HL-60 (cell line): Measurements from ENCODE around the gene COX6A1.

Experiments used
- DNase-seq, 2 experiments: peaks; one replicate each; pipeline ENCODE4 v3.0.0-alpha.2; 2010 to 2020; ENCODE audit warnings: low read depth in 1 of 2, low spot score in 1 of 2
- H3K27ac ChIP-seq: fragments of 250-450 bp; sonication (Bioruptor Pico); replicated peaks from 2 replicates; pipeline ENCODE4 v1.5.1; 2020; ENCODE audit warnings: mild to moderate bottlenecking, moderate library complexity
- H3K27me3 ChIP-seq: fragments of 250-450 bp; sonication (Bioruptor Pico); 2 replicates; pipeline ENCODE4 v1.5.1; 2021; ENCODE audit warnings: mild to moderate bottlenecking, moderate library complexity; ENCODE audit not compliant: insufficient read depth, poor library complexity, severe bottlenecking
- H3K4me3 ChIP-seq: replicated peaks from 2 replicates; pipeline ENCODE4 v1.5.1; 2011; ENCODE audit warnings: mild to moderate bottlenecking, control low read depth, low read length; ENCODE audit not compliant: insufficient read depth
- GABPA ChIP-seq: IDR thresholded peaks from 2 replicates; pipeline ENCODE4 v1.6.1; 2012; ENCODE audit warnings: low read depth
- POLR2AphosphoS5 ChIP-seq: IDR thresholded peaks from 2 replicates; pipeline ENCODE4 v1.6.1; 2012; ENCODE audit warnings: low read depth
- SPI1 ChIP-seq: IDR thresholded peaks from 2 replicates; pipeline ENCODE4 v1.6.1; 2012; ENCODE audit warnings: low read depth, mild to moderate bottlenecking, borderline replicate concordance
- TF ChIP-seq, protein P1 (sequence below): IDR thresholded peaks from one replicate; pipeline ENCODE4 v1.5.1; 2011; ENCODE audit warnings: low read length, control low read depth, inconsistent platforms; ENCODE audit not compliant: insufficient read depth
- TF ChIP-seq, protein P2 (sequence below): IDR thresholded peaks from 2 replicates; pipeline ENCODE4 v1.6.1; 2012; ENCODE audit warnings: low read depth; ENCODE audit not compliant: insufficient replicate concordance

The COX6A1 gene

DNA sequence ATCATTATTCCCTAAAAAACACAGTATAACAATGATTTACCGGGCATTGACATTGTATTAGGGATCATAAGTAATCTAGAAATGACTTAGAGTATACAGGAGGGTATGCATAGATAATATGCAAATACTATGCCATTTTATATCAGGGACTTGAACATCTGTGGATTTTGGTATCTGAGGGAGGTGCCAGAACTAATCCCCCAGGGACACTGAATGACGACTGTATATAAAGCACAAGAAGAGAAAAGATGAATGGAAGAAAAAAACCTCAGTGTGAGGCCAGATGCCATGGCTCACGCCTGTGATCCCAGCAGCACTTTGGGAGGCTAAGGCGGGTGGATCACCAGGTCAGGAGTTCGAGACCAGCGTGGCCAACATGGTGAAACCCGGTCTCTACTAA, 25.5 kb upstream of the COX6A1 start:
- no peak overlapping the region for H3K4me3 ChIP-seq
- no peak overlapping the region for H3K27ac ChIP-seq
- no peak for DNase-seq
- no peaks in the 10 kb centered on the region for H3K27me3 ChIP-seq
- TF ChIP-seq, protein P1, sequence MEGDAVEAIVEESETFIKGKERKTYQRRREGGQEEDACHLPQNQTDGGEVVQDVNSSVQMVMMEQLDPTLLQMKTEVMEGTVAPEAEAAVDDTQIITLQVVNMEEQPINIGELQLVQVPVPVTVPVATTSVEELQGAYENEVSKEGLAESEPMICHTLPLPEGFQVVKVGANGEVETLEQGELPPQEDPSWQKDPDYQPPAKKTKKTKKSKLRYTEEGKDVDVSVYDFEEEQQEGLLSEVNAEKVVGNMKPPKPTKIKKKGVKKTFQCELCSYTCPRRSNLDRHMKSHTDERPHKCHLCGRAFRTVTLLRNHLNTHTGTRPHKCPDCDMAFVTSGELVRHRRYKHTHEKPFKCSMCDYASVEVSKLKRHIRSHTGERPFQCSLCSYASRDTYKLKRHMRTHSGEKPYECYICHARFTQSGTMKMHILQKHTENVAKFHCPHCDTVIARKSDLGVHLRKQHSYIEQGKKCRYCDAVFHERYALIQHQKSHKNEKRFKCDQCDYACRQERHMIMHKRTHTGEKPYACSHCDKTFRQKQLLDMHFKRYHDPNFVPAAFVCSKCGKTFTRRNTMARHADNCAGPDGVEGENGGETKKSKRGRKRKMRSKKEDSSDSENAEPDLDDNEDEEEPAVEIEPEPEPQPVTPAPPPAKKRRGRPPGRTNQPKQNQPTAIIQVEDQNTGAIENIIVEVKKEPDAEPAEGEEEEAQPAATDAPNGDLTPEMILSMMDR, result no peak
- TF ChIP-seq, protein P2, sequence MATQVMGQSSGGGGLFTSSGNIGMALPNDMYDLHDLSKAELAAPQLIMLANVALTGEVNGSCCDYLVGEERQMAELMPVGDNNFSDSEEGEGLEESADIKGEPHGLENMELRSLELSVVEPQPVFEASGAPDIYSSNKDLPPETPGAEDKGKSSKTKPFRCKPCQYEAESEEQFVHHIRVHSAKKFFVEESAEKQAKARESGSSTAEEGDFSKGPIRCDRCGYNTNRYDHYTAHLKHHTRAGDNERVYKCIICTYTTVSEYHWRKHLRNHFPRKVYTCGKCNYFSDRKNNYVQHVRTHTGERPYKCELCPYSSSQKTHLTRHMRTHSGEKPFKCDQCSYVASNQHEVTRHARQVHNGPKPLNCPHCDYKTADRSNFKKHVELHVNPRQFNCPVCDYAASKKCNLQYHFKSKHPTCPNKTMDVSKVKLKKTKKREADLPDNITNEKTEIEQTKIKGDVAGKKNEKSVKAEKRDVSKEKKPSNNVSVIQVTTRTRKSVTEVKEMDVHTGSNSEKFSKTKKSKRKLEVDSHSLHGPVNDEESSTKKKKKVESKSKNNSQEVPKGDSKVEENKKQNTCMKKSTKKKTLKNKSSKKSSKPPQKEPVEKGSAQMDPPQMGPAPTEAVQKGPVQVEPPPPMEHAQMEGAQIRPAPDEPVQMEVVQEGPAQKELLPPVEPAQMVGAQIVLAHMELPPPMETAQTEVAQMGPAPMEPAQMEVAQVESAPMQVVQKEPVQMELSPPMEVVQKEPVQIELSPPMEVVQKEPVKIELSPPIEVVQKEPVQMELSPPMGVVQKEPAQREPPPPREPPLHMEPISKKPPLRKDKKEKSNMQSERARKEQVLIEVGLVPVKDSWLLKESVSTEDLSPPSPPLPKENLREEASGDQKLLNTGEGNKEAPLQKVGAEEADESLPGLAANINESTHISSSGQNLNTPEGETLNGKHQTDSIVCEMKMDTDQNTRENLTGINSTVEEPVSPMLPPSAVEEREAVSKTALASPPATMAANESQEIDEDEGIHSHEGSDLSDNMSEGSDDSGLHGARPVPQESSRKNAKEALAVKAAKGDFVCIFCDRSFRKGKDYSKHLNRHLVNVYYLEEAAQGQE, result no peak
- TF ChIP-seq GABPA (no peak), SPI1 (no peak), POLR2AphosphoS5 (no peak)

DNA sequence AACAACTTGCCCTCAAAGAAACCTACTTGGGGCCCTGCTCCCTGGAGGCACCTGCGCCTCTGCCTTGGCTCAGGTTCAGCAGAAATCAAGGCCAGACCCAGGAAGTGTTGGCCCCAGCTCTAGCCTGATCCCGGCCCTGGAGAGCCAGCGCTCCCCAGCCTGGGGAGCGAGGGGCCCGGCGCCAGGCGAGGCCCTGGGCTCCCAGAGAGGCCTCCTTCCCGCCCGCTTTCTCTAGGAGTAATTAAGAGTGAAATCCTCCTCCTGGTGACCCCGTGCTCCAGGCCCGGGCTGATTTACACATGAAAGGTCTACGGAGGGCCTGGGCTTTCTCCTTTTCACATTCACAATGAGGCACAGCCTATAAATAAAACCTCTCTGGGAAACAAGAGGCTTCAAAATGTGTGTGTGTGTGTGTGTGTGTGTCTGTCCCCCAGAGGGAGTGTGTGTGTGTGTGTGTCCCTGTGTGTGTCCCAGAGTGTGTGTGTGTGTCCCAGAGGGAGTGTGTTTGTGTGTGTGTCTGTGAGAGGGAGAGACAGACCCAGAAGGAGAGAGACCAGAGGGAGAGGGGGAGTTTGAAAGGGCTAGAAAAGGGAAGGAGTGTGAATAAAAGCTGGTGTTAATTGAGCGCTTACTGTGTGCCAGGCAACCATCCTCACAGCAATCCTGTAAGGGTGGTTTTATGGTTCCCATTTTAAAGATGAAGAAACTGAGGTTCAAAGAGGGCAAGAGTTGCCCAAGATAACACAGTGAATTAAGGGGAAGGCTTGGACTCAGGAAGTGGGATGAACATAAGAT, 23.8 kb upstream of the COX6A1 start:
- TF ChIP-seq SPI1, result no peak
- TF ChIP-seq, protein P1, result no peak
- DNase-seq, result no peak
- Histone ChIP-seq H3K4me3 (no peak overlapping the region), H3K27me3 (no peaks in the 10 kb centered on the region), H3K27ac (no peak overlapping the region)

DNA sequence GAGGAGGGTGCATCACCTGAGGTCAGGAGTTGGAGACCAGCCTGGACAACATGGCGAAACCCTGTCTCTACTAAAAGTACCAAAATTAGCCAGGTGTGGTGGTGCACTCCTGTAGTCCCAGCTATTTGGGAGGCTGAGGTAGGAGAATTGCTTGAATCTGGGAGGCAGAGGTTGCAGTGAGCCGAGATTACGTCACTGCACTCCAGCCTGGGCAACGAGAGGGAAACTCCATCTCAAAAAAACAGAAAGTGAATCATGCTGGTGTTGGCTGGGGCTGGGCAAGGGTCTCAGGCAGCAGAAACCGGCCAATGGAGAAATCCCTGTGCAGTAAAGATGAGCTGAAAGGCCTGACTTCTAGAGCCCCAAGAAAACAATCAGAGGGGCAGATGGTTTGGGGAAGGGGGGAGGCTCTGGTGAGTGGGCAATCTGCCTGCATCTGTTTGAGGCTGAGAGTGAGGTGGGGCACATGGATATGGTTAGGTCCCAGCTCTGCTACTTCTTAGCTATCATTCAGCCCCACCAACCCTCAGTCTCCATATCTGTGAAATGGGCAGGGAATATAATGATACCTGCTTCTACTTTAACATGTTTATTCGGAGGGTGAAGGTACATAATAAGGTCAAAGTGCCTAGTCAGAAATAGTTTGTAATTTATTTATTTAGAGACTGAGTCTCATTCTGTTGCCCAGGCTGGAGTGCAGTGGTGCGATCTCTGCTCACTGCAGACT, 21.3 kb upstream of the COX6A1 start:
- Histone ChIP-seq H3K4me3 (no peak overlapping the region), H3K27ac (no peak overlapping the region), H3K27me3 (no peaks in the 10 kb centered on the region)
- TF ChIP-seq, protein P2, result no peak
- TF ChIP-seq GABPA, result no peak
- no peak for TF ChIP-seq POLR2AphosphoS5
- TF ChIP-seq, protein P1, result no peak
- TF ChIP-seq SPI1, result no peak
- DNase-seq, result no peak
